ENCODE measurements around the gene PCYT1B. TPM values are rescaled to one million over a fixed set of nuclear protein-coding genes. Genes with fewer than 3 reads are reported as not detected.
A peak's percentile ranks its signal among the peaks of the same experiment; 100 is the strongest.

The PCYT1B gene
- total RNA-seq (under 1 TPM in 2 of 5 experiments, not detected in 3; 0.05 to 0.12 TPM), polyA plus RNA-seq (not detected), total RNA-seq (not detected)

- H3K27me3 Mint-ChIP-seq: peaks cover 7 to 28% (median 8%) of the 10 kb centered on the region in 5 donors
- peaks cover 0 to 2% (median 0%) of the 10 kb centered on the region in 11 donors for H3K9me3 Mint-ChIP-seq
- H3K4me1 Mint-ChIP-seq: peaks cover 2 to 20% (median 12%) of the 10 kb centered on the region in 7 donors
- Histone ChIP-seq H3K4me3 (ENCODE audit: low read length) (peak within 1 kb of the TSS; percentile 43), H3K9me3 (ENCODE audit: control insufficient read depth in 2 of 3, low read length in 3 of 3) (no peaks in the 10 kb centered on the region), H3K27ac (ENCODE audit: low read depth, low read length) (no peak within 1 kb of the TSS), H3K36me3 (ENCODE audit: control insufficient read depth in 2 of 3, insufficient read depth in 3 of 3, low read length in 3 of 3) (no peaks in the 10 kb centered on the region), H3K4me1 (ENCODE audit: control insufficient read depth in 2 of 2, insufficient read depth in 2 of 2, low read length in 2 of 2) (peaks cover 0 to 4% of the 10 kb centered on the region in 2 donors), H3K27me3 (ENCODE audit: control insufficient read depth in 2 of 2, insufficient read depth in 2 of 2, low read length in 2 of 2) (no peaks in the 10 kb centered on the region)
- intact Hi-C loops (cut with micrococcal nuclease): loop anchor here (1.0 to 2.0 kb wide), 3 partner anchors 29 to 47 kb away; partner anchors contain the start of gene POLA1 (in 1 of the 2)
- ChIA-PET CTCF (interaction anchor here (0.7 kb wide), 1 partner anchor 8 kb away, joined by 5 read pairs; no protein-coding TSS in a partner anchor), POLR2A (interaction anchor here (0.6 kb wide), 1 partner anchor 89 kb away, joined by 3 read pairs; no protein-coding TSS in a partner anchor)
- peak within 1 kb of the TSS in 5 of 9 donors; percentile 35 to 87 (median 46) for H3K27ac Mint-ChIP-seq
- ATAC-seq: peak; percentile 99
- peak; percentile 15 to 60 (median 51) for DNase-seq
- peak within 1 kb of the TSS; percentile 72 to 88 (median 82) for H3K4me3 Mint-ChIP-seq
- no peaks in the 10 kb centered on the region for H3K36me3 Mint-ChIP-seq
Measured at GRCh38 chrX:24647257-24648058, at the start of gene PCYT1B. PCYT1B (minus strand) TSS chrX:24647347; CDS start chrX:24647105, 242 bp downstream.

- DNase-seq (no peak), ATAC-seq (no peak)
- intact Hi-C loops (cut with micrococcal nuclease): loop anchor here in 1 of 2 donors (10.0 kb wide), 1 partner anchor 201 kb away; no protein-coding TSS in a partner anchor
- H3K27me3 ChIP-seq (ENCODE audit: control insufficient read depth in 2 of 2, insufficient read depth in 2 of 2, low read length in 2 of 2): no peaks in the 10 kb centered on the region
- Mint-ChIP-seq H3K4me1 (peaks cover 0 to 24% (median 13%) of the 10 kb centered on the region in 7 donors), H3K36me3 (peaks cover 0 to 4% (median 0%) of the 10 kb centered on the region in 5 donors), H3K27me3 (no peaks in the 10 kb centered on the region), H3K9me3 (no peaks in the 10 kb centered on the region), H3K4me3 (no peak overlapping the region), H3K27ac (no peak overlapping the region)
- POLR2A ChIA-PET: no interaction called here
- H3K27ac ChIP-seq (ENCODE audit: low read depth, low read length): no peak overlapping the region
- no peak overlapping the region for H3K4me3 ChIP-seq (ENCODE audit: low read length)
- H3K9me3 ChIP-seq (ENCODE audit: control insufficient read depth in 2 of 3, low read length in 3 of 3): no peaks in the 10 kb centered on the region
- CTCF ChIA-PET: no interaction called here
- H3K4me1 ChIP-seq (ENCODE audit: control insufficient read depth in 2 of 2, insufficient read depth in 2 of 2, low read length in 2 of 2): no peaks in the 10 kb centered on the region
- no peaks in the 10 kb centered on the region for H3K36me3 ChIP-seq (ENCODE audit: control insufficient read depth in 2 of 3, insufficient read depth in 3 of 3, low read length in 3 of 3)
Measured at GRCh38 chrX:24696294-24696693, 49.1 kb upstream of the PCYT1B start.

GRCh38 chrX:24694825-24695224, 47.7 kb upstream of the PCYT1B start:
- no peaks in the 10 kb centered on the region for H3K9me3 ChIP-seq (ENCODE audit: control insufficient read depth in 2 of 3, low read length in 3 of 3)
- intact Hi-C loops (cut with micrococcal nuclease): loop anchor here (1.0 to 10.0 kb wide), 6 partner anchors 48 to 1028 kb away; partner anchors contain the start of genes PCYT1B (in 1 of the 2), PDK3 (in 1 of the 2), PRDX4 (in 1 of the 2) and SAT1 (in 1 of the 2)
- H3K4me1 ChIP-seq (ENCODE audit: control insufficient read depth in 2 of 2, insufficient read depth in 2 of 2, low read length in 2 of 2): no peaks in the 10 kb centered on the region
- ChIA-PET POLR2A (interaction anchor here (0.7 kb wide), 1 partner anchor 268 kb away, joined by 4 read pairs; no protein-coding TSS in a partner anchor), CTCF (no interaction called here)
- Mint-ChIP-seq H3K4me1 (peaks cover 0 to 24% (median 13%) of the 10 kb centered on the region in 7 donors), H3K27me3 (no peaks in the 10 kb centered on the region), H3K36me3 (peaks cover 0 to 3% (median 0%) of the 10 kb centered on the region in 5 donors), H3K4me3 (peak overlapping the region in 9 of 10 donors; percentile 36 to 94 (median 89)), H3K27ac (peak overlapping the region in 3 of 9 donors; percentile 2 to 95 (median 45)), H3K9me3 (no peaks in the 10 kb centered on the region)
- ATAC-seq (no peak), DNase-seq (no peak)
- no peaks in the 10 kb centered on the region for H3K36me3 ChIP-seq (ENCODE audit: control insufficient read depth in 2 of 3, insufficient read depth in 3 of 3, low read length in 3 of 3)
- no peak overlapping the region for H3K4me3 ChIP-seq (ENCODE audit: low read length)
- H3K27ac ChIP-seq (ENCODE audit: low read depth, low read length): no peak overlapping the region
- no peaks in the 10 kb centered on the region for H3K27me3 ChIP-seq (ENCODE audit: control insufficient read depth in 2 of 2, insufficient read depth in 2 of 2, low read length in 2 of 2)

GRCh38 chrX:24693453-24694202, 46.5 kb upstream of the PCYT1B start, which contains the start of gene POLA1:
POLA1 (plus strand) TSS chrX:24693918; CDS start chrX:24693962, 44 bp downstream.
- intact Hi-C loops (cut with micrococcal nuclease): loop anchor here (1.0 to 10.0 kb wide), 8 partner anchors 46 to 1026 kb away; partner anchors contain the start of genes PCYT1B (in 2 of the 2), APOO (in 1 of the 2), PDK3 (in 1 of the 2) and PRDX4 (in 1 of the 2)
- no peaks in the 10 kb centered on the region for H3K36me3 ChIP-seq (ENCODE audit: control insufficient read depth in 2 of 3, insufficient read depth in 3 of 3, low read length in 3 of 3)
- peak; percentile 97 for ATAC-seq

GRCh38 chrX:24692305-24692704, 45.2 kb upstream of the PCYT1B start:
- Histone ChIP-seq H3K9me3 (ENCODE audit: control insufficient read depth in 2 of 3, low read length in 3 of 3) (no peaks in the 10 kb centered on the region), H3K27ac (ENCODE audit: low read depth, low read length) (no peak overlapping the region), H3K36me3 (ENCODE audit: control insufficient read depth in 2 of 3, insufficient read depth in 3 of 3, low read length in 3 of 3) (no peaks in the 10 kb centered on the region), H3K4me1 (ENCODE audit: control insufficient read depth in 2 of 2, insufficient read depth in 2 of 2, low read length in 2 of 2) (no peaks in the 10 kb centered on the region), H3K27me3 (ENCODE audit: control insufficient read depth in 2 of 2, insufficient read depth in 2 of 2, low read length in 2 of 2) (no peaks in the 10 kb centered on the region), H3K4me3 (ENCODE audit: low read length) (no peak overlapping the region)
- H3K27ac Mint-ChIP-seq: peak overlapping the region in 1 of 9 donors; percentile 54
- POLR2A ChIA-PET: no interaction called here
- CTCF ChIA-PET: no interaction called here
- peak overlapping the region in 5 of 10 donors; percentile 17 to 91 (median 89) for H3K4me3 Mint-ChIP-seq
- no peak for ATAC-seq
- peaks cover 0 to 24% (median 13%) of the 10 kb centered on the region in 7 donors for H3K4me1 Mint-ChIP-seq
- no peak for DNase-seq
- H3K9me3 Mint-ChIP-seq: no peaks in the 10 kb centered on the region
- no peaks in the 10 kb centered on the region for H3K27me3 Mint-ChIP-seq
- H3K36me3 Mint-ChIP-seq: peaks cover 0 to 3% (median 0%) of the 10 kb centered on the region in 5 donors
- intact Hi-C loops (cut with micrococcal nuclease): loop anchor here (2.0 to 10.0 kb wide), 6 partner anchors 198 to 1025 kb away; partner anchors contain the start of genes APOO (in 1 of the 2), PDK3 (in 1 of the 2), PRDX4 (in 1 of the 2) and SAT1 (in 1 of the 2)

More at GRCh38 chrX:24693453-24694202, 46.5 kb upstream of the PCYT1B start, which contains the start of gene POLA1:
- Histone ChIP-seq H3K4me1 (ENCODE audit: control insufficient read depth in 2 of 2, insufficient read depth in 2 of 2, low read length in 2 of 2) (no peaks in the 10 kb centered on the region), H3K27ac (ENCODE audit: low read depth, low read length) (peak within 1 kb of the TSS; percentile 52), H3K9me3 (ENCODE audit: control insufficient read depth in 2 of 3, low read length in 3 of 3) (no peaks in the 10 kb centered on the region), H3K27me3 (ENCODE audit: control insufficient read depth in 2 of 2, insufficient read depth in 2 of 2, low read length in 2 of 2) (no peaks in the 10 kb centered on the region), H3K4me3 (ENCODE audit: low read length) (peak within 1 kb of the TSS; percentile 78)
- no peaks in the 10 kb centered on the region for H3K9me3 Mint-ChIP-seq
- ChIA-PET CTCF (no interaction called here), POLR2A (no interaction called here)
- peak within 1 kb of the TSS; percentile 28 to 95 (median 77) for H3K27ac Mint-ChIP-seq
- H3K4me3 Mint-ChIP-seq: peak within 1 kb of the TSS; percentile 85 to 94 (median 89)
- peak; percentile 33 to 81 (median 41) for DNase-seq
- H3K36me3 Mint-ChIP-seq: peaks cover 0 to 3% (median 0%) of the 10 kb centered on the region in 5 donors
- H3K4me1 Mint-ChIP-seq: peaks cover 0 to 24% (median 13%) of the 10 kb centered on the region in 7 donors
- H3K27me3 Mint-ChIP-seq: no peaks in the 10 kb centered on the region

- Histone ChIP-seq H3K4me3 (ENCODE audit: low read length) (no peak overlapping the region), H3K4me1 (ENCODE audit: control insufficient read depth in 2 of 2, insufficient read depth in 2 of 2, low read length in 2 of 2) (no peaks in the 10 kb centered on the region), H3K27ac (ENCODE audit: low read depth, low read length) (no peak overlapping the region), H3K27me3 (ENCODE audit: control insufficient read depth in 2 of 2, insufficient read depth in 2 of 2, low read length in 2 of 2) (no peaks in the 10 kb centered on the region), H3K36me3 (ENCODE audit: control insufficient read depth in 2 of 3, insufficient read depth in 3 of 3, low read length in 3 of 3) (no peaks in the 10 kb centered on the region), H3K9me3 (ENCODE audit: control insufficient read depth in 2 of 3, low read length in 3 of 3) (no peaks in the 10 kb centered on the region)
- ATAC-seq: no peak
- H3K9me3 Mint-ChIP-seq: peaks cover 0 to 5% (median 0%) of the 10 kb centered on the region in 11 donors
- ChIA-PET POLR2A (no interaction called here), CTCF (interaction anchor here (0.6 kb wide), 1 partner anchor 185 kb away, joined by 6 read pairs; no protein-coding TSS in a partner anchor)
- DNase-seq: no peak
- H3K36me3 Mint-ChIP-seq: no peaks in the 10 kb centered on the region
- H3K4me3 Mint-ChIP-seq: no peak overlapping the region
- H3K27me3 Mint-ChIP-seq: peaks cover 0 to 8% (median 0%) of the 10 kb centered on the region in 5 donors
- no peak overlapping the region for H3K27ac Mint-ChIP-seq
- intact Hi-C loops (cut with micrococcal nuclease): no loop called here
- peaks cover 0 to 4% (median 0%) of the 10 kb centered on the region in 7 donors for H3K4me1 Mint-ChIP-seq
Measured at GRCh38 chrX:24684048-24684447, 36.9 kb upstream of the PCYT1B start.

Measured in naive thymus-derived CD4-positive, alpha-beta T cell (primary cell).